ENCODE measurements around the gene VCAN. TPM values are rescaled to one million over a fixed set of nuclear protein-coding genes. Genes with fewer than 3 reads are reported as not detected.
A peak's percentile ranks its signal among the peaks of the same experiment; 100 is the strongest.

The VCAN gene
- 10 to 100 TPM in 1 of 2 donors, 1 to 10 TPM in 1; 9.8 to 27.2 TPM for total RNA-seq

- Histone ChIP-seq H3K9ac (ENCODE audit: low read depth in 2 of 2, low read length in 2 of 2) (peak within 1 kb of the TSS in 1 of 2 donors; percentile 15), H3K27me3 (peaks cover 57% of the 10 kb centered on the region), H3K4me1 (no peaks in the 10 kb centered on the region), H3K4me3 (peak within 1 kb of the TSS; percentile 29), H3K9me3 (no peaks in the 10 kb centered on the region), H3K36me3 (no peaks in the 10 kb centered on the region), H3K27ac (peak within 1 kb of the TSS; percentile 49)
- peak; percentile 38 for DNase-seq
- TF ChIP-seq CTCF (IDR thresholded peaks at IDR 0.05), result no peak
- intact Hi-C loops (cut with DNase I), result no loop called here
Measured at GRCh38 chr5:83471405-83472212, at the start of gene VCAN. Gene VCAN, plus strand, starts transcription at chr5:83471744. Its CDS starts 11,775 bp downstream, at chr5:83483519.

- no peak overlapping the region for H3K9ac ChIP-seq (ENCODE audit: low read depth in 2 of 2, low read length in 2 of 2)
- no peak for TF ChIP-seq CTCF (IDR thresholded peaks at IDR 0.05)
- DNase-seq, result no peak
- H3K4me3 ChIP-seq, result no peak overlapping the region
- no peaks in the 10 kb centered on the region for H3K36me3 ChIP-seq
- H3K27me3 ChIP-seq, result no peaks in the 10 kb centered on the region
- no peaks in the 10 kb centered on the region for H3K4me1 ChIP-seq
- H3K9me3 ChIP-seq, result no peaks in the 10 kb centered on the region
- intact Hi-C loops (cut with DNase I), result no loop called here
- H3K27ac ChIP-seq, result no peak overlapping the region
Measured at GRCh38 chr5:83422284-83422683, 49.3 kb upstream of the VCAN start.

GRCh38 chr5:83426855-83427254, 44.7 kb upstream of the VCAN start:
- H3K27me3 ChIP-seq, result no peaks in the 10 kb centered on the region
- no peaks in the 10 kb centered on the region for H3K36me3 ChIP-seq
- intact Hi-C loops (cut with DNase I), result no loop called here
- no peak for TF ChIP-seq CTCF (IDR thresholded peaks at IDR 0.05)
- no peak overlapping the region for H3K9ac ChIP-seq (ENCODE audit: low read depth in 2 of 2, low read length in 2 of 2)
- DNase-seq, result no peak
- no peak overlapping the region for H3K4me3 ChIP-seq
- no peaks in the 10 kb centered on the region for H3K4me1 ChIP-seq
- H3K27ac ChIP-seq, result no peak overlapping the region
- H3K9me3 ChIP-seq, result no peaks in the 10 kb centered on the region

- TF ChIP-seq CTCF (IDR thresholded peaks at IDR 0.05), result no peak
- Histone ChIP-seq H3K36me3 (no peaks in the 10 kb centered on the region), H3K9me3 (no peaks in the 10 kb centered on the region), H3K27me3 (no peaks in the 10 kb centered on the region), H3K4me1 (no peaks in the 10 kb centered on the region), H3K9ac (ENCODE audit: low read depth in 2 of 2, low read length in 2 of 2) (no peak overlapping the region), H3K27ac (no peak overlapping the region), H3K4me3 (no peak overlapping the region)
- no peak for DNase-seq
- intact Hi-C loops (cut with DNase I), result no loop called here
Measured at GRCh38 chr5:83428126-83428525, 43.4 kb upstream of the VCAN start.

GRCh38 chr5:83428890-83429289, 42.7 kb upstream of the VCAN start:
- no peaks in the 10 kb centered on the region for H3K4me1 ChIP-seq
- TF ChIP-seq CTCF (IDR thresholded peaks at IDR 0.05), result no peak

More at GRCh38 chr5:83428890-83429289, 42.7 kb upstream of the VCAN start:
- intact Hi-C loops (cut with DNase I), result no loop called here
- Histone ChIP-seq H3K27me3 (no peaks in the 10 kb centered on the region), H3K4me3 (no peak overlapping the region), H3K36me3 (no peaks in the 10 kb centered on the region), H3K9me3 (no peaks in the 10 kb centered on the region), H3K27ac (no peak overlapping the region), H3K9ac (ENCODE audit: low read depth in 2 of 2, low read length in 2 of 2) (no peak overlapping the region)
- no peak for DNase-seq

Measured in colonic mucosa (tissue), 4 donors.